GM12874 (cell line): ENCODE measurements around the gene CHRD.

ENCODE experiments used
- CTCF ChIP-seq: IDR thresholded peaks from 2 replicates; pipeline ENCODE4 v1.5.1; 2011; ENCODE audit warnings: low read depth, mild to moderate bottlenecking, control low read depth, low read length, moderate library complexity; ENCODE audit not compliant: insufficient read depth

CHRD gene

GRCh38 chr3:184399410-184399809 lies 19.6 kb downstream of the CHRD start:
- TF ChIP-seq CTCF: no peak

- no peak for TF ChIP-seq CTCF
Observed at GRCh38 chr3:184405075-184406030, 25.5 kb downstream of the CHRD start.

GRCh38 chr3:184409331-184409926 lies 29.6 kb downstream of the CHRD start:
- TF ChIP-seq CTCF: no peak

- no peak for TF ChIP-seq CTCF
Observed at GRCh38 chr3:184409946-184410500, 30.2 kb downstream of the CHRD start.

GRCh38 chr3:184414418-184415202 lies 34.8 kb downstream of the CHRD start:
- no peak for TF ChIP-seq CTCF

- TF ChIP-seq CTCF: no peak
Observed at GRCh38 chr3:184415203-184415490, 35.3 kb downstream of the CHRD start.
